ENCODE data around the gene WARS2. TPM values are rescaled to one million over a fixed set of nuclear protein-coding genes. Genes with fewer than 3 reads are reported as not detected.

Gene WARS2
- total RNA-seq, 1 donor from 2014 or later, result 13.4 TPM

DNA sequence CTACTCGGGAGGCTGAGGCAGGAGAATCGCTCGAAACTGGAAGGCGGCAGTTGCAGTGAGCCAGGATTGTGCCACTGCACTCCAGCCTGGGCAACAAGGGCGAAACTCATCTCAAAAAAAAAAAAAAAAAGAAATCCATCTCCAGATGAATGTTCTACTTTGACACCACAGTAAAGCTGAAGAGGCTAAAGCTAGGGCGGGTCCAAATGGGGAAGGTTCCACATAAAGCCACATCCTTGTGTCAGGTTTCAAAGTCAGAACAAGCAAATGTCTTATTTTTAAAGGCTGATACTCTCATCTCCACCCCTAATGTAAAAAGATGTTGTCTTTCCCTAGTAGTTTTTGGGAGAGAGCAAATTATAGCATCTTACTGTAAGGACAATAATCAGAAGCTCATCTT is 4.4 kb upstream of the WARS2 start:
- intact Hi-C loops (cut with DNase I), result no loop called here
- Histone ChIP-seq H3K4me1 (peaks cover 6% of the 10 kb centered on the region), H3K27ac (no peak overlapping the region), H3K36me3 (no peaks in the 10 kb centered on the region), H3K27me3 (no peaks in the 10 kb centered on the region), H3K4me3 (no peak overlapping the region), H3K9me3 (no peaks in the 10 kb centered on the region)
- TF ChIP-seq, protein P1, sequence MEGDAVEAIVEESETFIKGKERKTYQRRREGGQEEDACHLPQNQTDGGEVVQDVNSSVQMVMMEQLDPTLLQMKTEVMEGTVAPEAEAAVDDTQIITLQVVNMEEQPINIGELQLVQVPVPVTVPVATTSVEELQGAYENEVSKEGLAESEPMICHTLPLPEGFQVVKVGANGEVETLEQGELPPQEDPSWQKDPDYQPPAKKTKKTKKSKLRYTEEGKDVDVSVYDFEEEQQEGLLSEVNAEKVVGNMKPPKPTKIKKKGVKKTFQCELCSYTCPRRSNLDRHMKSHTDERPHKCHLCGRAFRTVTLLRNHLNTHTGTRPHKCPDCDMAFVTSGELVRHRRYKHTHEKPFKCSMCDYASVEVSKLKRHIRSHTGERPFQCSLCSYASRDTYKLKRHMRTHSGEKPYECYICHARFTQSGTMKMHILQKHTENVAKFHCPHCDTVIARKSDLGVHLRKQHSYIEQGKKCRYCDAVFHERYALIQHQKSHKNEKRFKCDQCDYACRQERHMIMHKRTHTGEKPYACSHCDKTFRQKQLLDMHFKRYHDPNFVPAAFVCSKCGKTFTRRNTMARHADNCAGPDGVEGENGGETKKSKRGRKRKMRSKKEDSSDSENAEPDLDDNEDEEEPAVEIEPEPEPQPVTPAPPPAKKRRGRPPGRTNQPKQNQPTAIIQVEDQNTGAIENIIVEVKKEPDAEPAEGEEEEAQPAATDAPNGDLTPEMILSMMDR (IDR thresholded peaks at IDR 0.05), result no peak
- no peak for DNase-seq
- ATAC-seq, result no peak

DNA sequence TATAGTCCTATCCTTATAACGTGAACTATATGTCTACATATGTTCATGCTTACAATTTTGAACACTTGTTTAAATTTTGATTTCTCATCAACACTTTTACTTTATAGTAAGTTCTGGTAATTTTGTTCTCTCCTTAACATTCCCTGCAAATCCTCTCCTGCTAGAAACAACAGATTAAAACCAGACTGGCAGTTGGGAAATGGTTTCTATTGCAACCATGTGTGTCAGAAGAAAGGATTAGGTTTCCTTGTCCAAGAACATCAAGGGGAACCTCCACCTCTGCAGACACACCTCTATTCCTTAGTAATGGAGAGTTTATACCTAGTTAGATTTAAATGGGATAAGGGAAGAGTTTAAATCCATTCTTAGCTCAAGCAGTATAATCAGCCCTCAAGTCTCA is 3.3 kb upstream of the WARS2 start:
- H3K27me3 ChIP-seq, result no peaks in the 10 kb centered on the region
- TF ChIP-seq, protein P1 (IDR thresholded peaks at IDR 0.05), result no peak
- H3K4me1 ChIP-seq, result peaks cover 15% of the 10 kb centered on the region
- DNase-seq, result no peak
- H3K4me3 ChIP-seq, result no peak overlapping the region
- no peaks in the 10 kb centered on the region for H3K9me3 ChIP-seq
- ATAC-seq, result no peak
- H3K36me3 ChIP-seq, result no peaks in the 10 kb centered on the region
- H3K27ac ChIP-seq, result no peak overlapping the region
- intact Hi-C loops (cut with DNase I), result no loop called here

DNA sequence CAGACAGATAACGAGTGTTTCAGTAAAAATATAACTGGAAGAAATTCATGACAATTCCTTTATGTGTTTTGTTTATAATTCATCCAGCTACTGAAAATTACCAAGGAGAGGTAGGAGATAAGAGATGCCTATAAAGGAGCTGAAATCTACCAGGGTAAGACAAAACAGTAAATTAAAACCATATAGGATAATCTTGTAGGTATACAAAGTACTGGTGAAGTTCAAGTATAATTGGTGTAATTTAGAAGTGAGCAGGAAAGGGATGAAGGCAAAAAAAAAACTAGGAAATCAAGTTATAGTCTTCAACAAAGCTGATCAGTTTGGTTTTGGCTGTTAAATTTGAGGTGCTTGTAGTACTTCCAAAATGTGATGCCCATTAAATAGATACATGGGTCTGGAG is 1.2 kb upstream of the WARS2 start:
- Histone ChIP-seq H3K4me3 (no peak overlapping the region), H3K4me1 (peaks cover 15% of the 10 kb centered on the region), H3K9me3 (no peaks in the 10 kb centered on the region), H3K27ac (no peak overlapping the region), H3K27me3 (no peaks in the 10 kb centered on the region), H3K36me3 (no peaks in the 10 kb centered on the region)
- intact Hi-C loops (cut with DNase I), result no loop called here
- ATAC-seq, result no peak
- TF ChIP-seq, protein P1 (IDR thresholded peaks at IDR 0.05), result no peak
- DNase-seq, result no peak

DNA sequence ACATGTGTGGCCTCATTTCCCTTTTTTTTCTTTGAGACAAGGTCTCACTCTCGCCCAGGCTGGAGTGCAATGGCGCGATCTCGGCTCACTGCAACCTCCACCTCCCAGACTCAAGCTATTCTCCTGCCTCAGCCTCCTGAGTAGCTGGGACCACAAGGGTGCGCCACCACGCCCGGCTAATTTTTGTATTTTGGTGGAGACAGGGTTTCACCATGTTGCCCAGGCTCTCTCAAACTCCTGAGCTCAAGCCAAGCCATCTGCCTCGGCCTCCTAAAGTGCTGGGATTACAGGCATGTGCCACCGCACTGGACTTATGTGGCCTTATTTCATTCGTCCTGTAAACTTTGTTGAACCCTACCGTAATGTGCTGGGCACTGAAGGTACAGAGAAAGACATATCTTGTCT is 569 bp upstream of the WARS2 start:
- ATAC-seq, result no peak

DNA sequence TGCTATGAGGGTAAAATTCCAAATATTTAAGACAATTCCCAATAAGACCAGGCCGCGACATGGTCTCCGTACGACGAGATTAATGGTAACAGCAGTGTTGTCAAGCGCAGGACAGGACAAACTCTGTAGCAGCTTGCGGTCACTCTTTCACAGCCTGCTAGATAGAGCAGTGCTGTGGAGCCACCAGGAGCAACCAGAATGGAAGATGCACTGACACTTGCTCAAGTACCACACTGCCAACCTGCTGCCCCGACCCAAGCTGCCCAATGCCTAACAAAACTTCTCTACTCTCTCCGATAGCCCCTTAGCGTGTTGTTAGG is 636 bp downstream of the WARS2 start:
- Histone ChIP-seq H3K36me3 (no peaks in the 10 kb centered on the region), H3K9me3 (no peaks in the 10 kb centered on the region), H3K27me3 (no peaks in the 10 kb centered on the region), H3K27ac (peak overlapping the region; percentile 99), H3K4me1 (peaks cover 15% of the 10 kb centered on the region), H3K4me3 (peak overlapping the region; percentile 70)
- TF ChIP-seq, protein P1 (IDR thresholded peaks at IDR 0.05), result no peak
- DNase-seq, result no peak
- peak; percentile 5 for ATAC-seq
- intact Hi-C loops (cut with DNase I), result no loop called here

More for the DNA sequence above, 569 bp upstream of the WARS2 start:
- peak overlapping the region; percentile 99 for H3K27ac ChIP-seq
- no peaks in the 10 kb centered on the region for H3K36me3 ChIP-seq
- DNase-seq, result peak; percentile 67
- intact Hi-C loops (cut with DNase I), result no loop called here
- H3K4me3 ChIP-seq, result peak overlapping the region; percentile 70
- H3K9me3 ChIP-seq, result no peaks in the 10 kb centered on the region
- no peaks in the 10 kb centered on the region for H3K27me3 ChIP-seq
- TF ChIP-seq, protein P1 (IDR thresholded peaks at IDR 0.05), result no peak
- H3K4me1 ChIP-seq, result peaks cover 15% of the 10 kb centered on the region

DNA sequence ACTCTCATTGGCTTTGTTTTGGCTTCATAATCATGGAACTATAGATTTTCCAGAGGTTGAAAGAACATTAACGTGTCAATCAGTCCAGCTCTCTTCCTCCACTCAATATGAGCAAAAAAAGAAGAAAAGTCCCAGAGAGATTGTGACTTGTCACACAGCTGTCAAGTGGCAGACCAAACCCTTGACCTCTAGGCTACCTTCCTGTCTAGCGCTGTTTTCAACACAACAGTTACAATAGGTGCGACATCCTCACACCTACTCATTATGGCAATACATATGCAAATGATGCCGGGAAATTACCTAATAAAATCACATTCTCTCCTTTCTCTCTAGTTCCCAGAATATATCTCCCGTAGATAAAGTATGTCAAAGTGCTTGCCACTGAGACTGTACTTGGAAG is 1.1 kb downstream of the WARS2 start:
- H3K27ac ChIP-seq, result peak overlapping the region; percentile 99
- H3K27me3 ChIP-seq, result no peaks in the 10 kb centered on the region
- no peak for DNase-seq
- H3K9me3 ChIP-seq, result no peaks in the 10 kb centered on the region
- TF ChIP-seq, protein P1 (IDR thresholded peaks at IDR 0.05), result no peak
- peaks cover 15% of the 10 kb centered on the region for H3K4me1 ChIP-seq
- H3K4me3 ChIP-seq, result peak overlapping the region; percentile 70
- H3K36me3 ChIP-seq, result no peaks in the 10 kb centered on the region
- no peak for ATAC-seq
- intact Hi-C loops (cut with DNase I), result no loop called here

Data from upper lobe of right lung (tissue), 1 donor.